Neural progenitor cell (in vitro differentiated cells): ENCODE data around the gene SULT1A2.

Experiments used
- EZH2phosphoT487 ChIP-seq: fragments of 200-600 bp; sonication (generic); IDR thresholded peaks from 2 replicates; pipeline ENCODE4 v1.6.1; 2017; ENCODE audit warnings: antibody characterized with exemption
- TF ChIP-seq, protein P1 (sequence below): fragments of 200-600 bp; sonication (generic); IDR thresholded peaks from 2 replicates; pipeline ENCODE4 v1.5.1; 2017; ENCODE audit warnings: antibody characterized with exemption, mild to moderate bottlenecking

DNA sequence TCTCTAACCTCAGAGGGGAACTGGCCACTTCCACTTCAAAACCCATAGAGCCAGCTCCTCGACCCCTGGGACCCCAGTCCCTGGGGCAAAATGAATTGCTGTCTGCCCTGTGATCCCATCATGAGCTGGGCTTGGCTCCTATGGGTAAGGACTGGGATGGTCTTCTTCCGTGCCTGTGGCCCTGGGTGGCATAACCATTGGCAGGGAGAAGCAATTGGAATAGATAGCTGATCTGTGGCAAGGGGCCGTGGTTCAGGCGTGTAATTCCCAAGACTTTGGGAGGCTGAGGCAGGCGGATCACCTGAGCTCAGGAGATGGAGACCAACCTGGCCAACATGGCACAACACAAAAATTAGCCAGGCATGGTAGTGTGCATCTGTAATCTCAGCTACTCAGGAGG lies 4.3 kb downstream of the SULT1A2 start:
- TF ChIP-seq EZH2phosphoT487: no peak
- TF ChIP-seq, protein P1, sequence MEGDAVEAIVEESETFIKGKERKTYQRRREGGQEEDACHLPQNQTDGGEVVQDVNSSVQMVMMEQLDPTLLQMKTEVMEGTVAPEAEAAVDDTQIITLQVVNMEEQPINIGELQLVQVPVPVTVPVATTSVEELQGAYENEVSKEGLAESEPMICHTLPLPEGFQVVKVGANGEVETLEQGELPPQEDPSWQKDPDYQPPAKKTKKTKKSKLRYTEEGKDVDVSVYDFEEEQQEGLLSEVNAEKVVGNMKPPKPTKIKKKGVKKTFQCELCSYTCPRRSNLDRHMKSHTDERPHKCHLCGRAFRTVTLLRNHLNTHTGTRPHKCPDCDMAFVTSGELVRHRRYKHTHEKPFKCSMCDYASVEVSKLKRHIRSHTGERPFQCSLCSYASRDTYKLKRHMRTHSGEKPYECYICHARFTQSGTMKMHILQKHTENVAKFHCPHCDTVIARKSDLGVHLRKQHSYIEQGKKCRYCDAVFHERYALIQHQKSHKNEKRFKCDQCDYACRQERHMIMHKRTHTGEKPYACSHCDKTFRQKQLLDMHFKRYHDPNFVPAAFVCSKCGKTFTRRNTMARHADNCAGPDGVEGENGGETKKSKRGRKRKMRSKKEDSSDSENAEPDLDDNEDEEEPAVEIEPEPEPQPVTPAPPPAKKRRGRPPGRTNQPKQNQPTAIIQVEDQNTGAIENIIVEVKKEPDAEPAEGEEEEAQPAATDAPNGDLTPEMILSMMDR: no peak
